CD4-positive, alpha-beta T cell (primary cell): ENCODE results near the gene EML6. TPM values are rescaled to one million over a fixed set of nuclear protein-coding genes. Genes with fewer than 3 reads are reported as not detected.

Experiments used
- ATAC-seq: fragments of 200-7000 bp; cut with Tn5 transposase; one replicate; pipeline ENCODE4 v1.10.0; 2022; ENCODE audit warnings: mild to moderate bottlenecking; ENCODE audit not compliant: poor library complexity
- CTCF ChIA-PET: fragments of 350-600 bp; sonication (Branson Sonifier 250); formaldehyde crosslinking; loops from one replicate; lab custom pipeline; 2021; ENCODE audit warnings: antibody characterized with exemption, inconsistent platforms; lab: Charles Lee
- POLR2A ChIA-PET: fragments of 350-600 bp; sonication (Branson Sonifier 250); formaldehyde crosslinking; loops from one replicate; lab custom pipeline; 2021; ENCODE audit warnings: antibody characterized with exemption, inconsistent platforms; lab: Charles Lee
- DNase-seq, 14 experiments: peaks; one replicate each; pipeline ENCODE4 v3.0.0-alpha.2; 2013 to 2020; ENCODE audit warnings: mixed read lengths in 2 of 14
- H3K27ac ChIP-seq, 2 donors: one replicate each; pipeline versions ENCODE4 v1.5.1 to v1.7.0; 2013; ENCODE audit warnings: low read length in 2 of 2, low read depth in 1 of 2, mild to moderate bottlenecking in 1 of 2
- H3K27me3 ChIP-seq, 2 experiments: 1 replicate in 1 of 2; 2 replicates in 1 of 2; pipeline versions ENCODE4 v1.6.1 to v1.7.0; 2013; ENCODE audit warnings: low read length in 2 of 2, control low read depth in 1 of 2, mild to moderate bottlenecking in 1 of 2, moderate library complexity in 1 of 2; ENCODE audit not compliant: insufficient read depth in 2 of 2, control insufficient read depth in 1 of 2
- H3K36me3 ChIP-seq: one replicate; pipeline ENCODE4 v1.6.1; 2013; ENCODE audit warnings: low read length, control low read depth; ENCODE audit not compliant: insufficient read depth
- H3K4me1 ChIP-seq: one replicate; pipeline ENCODE4 v1.6.1; 2013; ENCODE audit warnings: low read length, control low read depth; ENCODE audit not compliant: insufficient read depth
- H3K4me3 ChIP-seq: one replicate; pipeline ENCODE4 v1.5.1; 2013; ENCODE audit warnings: mild to moderate bottlenecking, low read length, moderate library complexity
- H3K9me3 ChIP-seq, 2 experiments: 1 replicate in 1 of 2; 2 replicates in 1 of 2; pipeline versions ENCODE4 v1.6.1 to v1.7.0; 2013; ENCODE audit warnings: low read length in 2 of 2, mild to moderate bottlenecking in 2 of 2, control low read depth in 1 of 2, moderate library complexity in 1 of 2; ENCODE audit not compliant: control insufficient read depth in 1 of 2, insufficient read depth in 1 of 2
- H3K27ac Mint-ChIP-seq: one replicate; pipeline ENCODE4 v1.8.0; 2020; ENCODE audit warnings: mixed read lengths
- H3K27me3 Mint-ChIP-seq: one replicate; pipeline ENCODE4 v1.8.0; 2021; ENCODE audit warnings: mixed read lengths
- H3K36me3 Mint-ChIP-seq: one replicate; pipeline ENCODE4 v1.8.0; 2021; ENCODE audit warnings: low read depth, mixed read lengths
- H3K4me1 Mint-ChIP-seq: one replicate; pipeline ENCODE4 v1.8.0; 2021; ENCODE audit warnings: low read depth, mixed read lengths
- H3K4me3 Mint-ChIP-seq: one replicate; pipeline ENCODE4 v1.8.0; 2020; ENCODE audit warnings: mild to moderate bottlenecking, mixed read lengths
- H3K9me3 Mint-ChIP-seq: one replicate; pipeline ENCODE4 v1.8.0; 2020; ENCODE audit warnings: mixed read lengths
- CTCF ChIP-seq: fragments of 200-600 bp; IDR thresholded peaks from one replicate; pipeline ENCODE4 v1.8.0; 2022; ENCODE audit warnings: antibody characterized with exemption, mild to moderate bottlenecking
- intact Hi-C, 2 experiments: fragments of 100-400 bp; cut with DNase I in 1 of 2; cut with micrococcal nuclease in 1 of 2; formaldehyde crosslinking; loops; one replicate each; pipeline versions ENCODE4 v1.15.1 to v1.9.0; 2023 to 2025; cut with DNase I, micrococcal nuclease
- total RNA-seq, 174 experiments: library from RNA in 2 of 174; stranded (reverse) in 2 of 174; gene quantifications; one replicate each; pipeline ENCODE4 v1.2.3 and lab custom pipeline; 2021 to 2026

The EML6 gene
- total RNA-seq, 2 experiments from 2014 or later, result 0.22 to 0.34 TPM

GRCh38 chr2:54752439-54752838, 29.0 kb downstream of the EML6 start:
- Histone ChIP-seq H3K4me3 (no peak overlapping the region), H3K27ac (no peak overlapping the region), H3K36me3 (no peaks in the 10 kb centered on the region), H3K9me3 (peaks cover 0 to 5% of the 10 kb centered on the region in 2 experiments), H3K27me3 (no peaks in the 10 kb centered on the region), H3K4me1 (no peaks in the 10 kb centered on the region)
- POLR2A ChIA-PET, result no interaction called here
- CTCF ChIA-PET, result no interaction called here
- DNase-seq, result no peak
- Mint-ChIP-seq H3K27ac (no peak overlapping the region), H3K36me3 (no peaks in the 10 kb centered on the region), H3K27me3 (no peaks in the 10 kb centered on the region), H3K4me1 (no peaks in the 10 kb centered on the region), H3K9me3 (no peaks in the 10 kb centered on the region), H3K4me3 (no peak overlapping the region)
- intact Hi-C loops, result no loop called here
- no peak for ATAC-seq
- TF ChIP-seq CTCF, result no peak

- intact Hi-C loops, result no loop called here
- H3K27me3 ChIP-seq, result no peaks in the 10 kb centered on the region
- Mint-ChIP-seq H3K27ac (no peak overlapping the region), H3K27me3 (no peaks in the 10 kb centered on the region), H3K4me1 (no peaks in the 10 kb centered on the region), H3K9me3 (no peaks in the 10 kb centered on the region), H3K4me3 (no peak overlapping the region), H3K36me3 (no peaks in the 10 kb centered on the region)
- H3K4me1 ChIP-seq, result no peaks in the 10 kb centered on the region
- no peak overlapping the region for H3K27ac ChIP-seq
- no peak overlapping the region for H3K4me3 ChIP-seq
- POLR2A ChIA-PET, result no interaction called here
- no peak for ATAC-seq
- peaks cover 0 to 5% of the 10 kb centered on the region in 2 experiments for H3K9me3 ChIP-seq
- H3K36me3 ChIP-seq, result no peaks in the 10 kb centered on the region
- DNase-seq, result no peak
- CTCF ChIA-PET, result no interaction called here
- TF ChIP-seq CTCF, result no peak
These were observed 32.3 kb downstream of the EML6 start for GRCh38 chr2:54755641-54756326.

- Histone ChIP-seq H3K36me3 (no peaks in the 10 kb centered on the region), H3K27ac (no peak overlapping the region), H3K4me3 (no peak overlapping the region), H3K27me3 (no peaks in the 10 kb centered on the region), H3K9me3 (peaks cover 0 to 5% of the 10 kb centered on the region in 2 experiments), H3K4me1 (no peaks in the 10 kb centered on the region)
- Mint-ChIP-seq H3K4me3 (no peak overlapping the region), H3K36me3 (no peaks in the 10 kb centered on the region), H3K9me3 (no peaks in the 10 kb centered on the region), H3K27me3 (no peaks in the 10 kb centered on the region), H3K27ac (no peak overlapping the region), H3K4me1 (no peaks in the 10 kb centered on the region)
- intact Hi-C loops, result no loop called here
- ATAC-seq, result no peak
- ChIA-PET CTCF (interaction anchor here (1.1 kb wide), 1 partner anchor 9 kb away, joined by 3 read pairs; no protein-coding TSS in a partner anchor), POLR2A (no interaction called here)
- TF ChIP-seq CTCF, result no peak
- no peak for DNase-seq
These were observed 34.0 kb downstream of the EML6 start for GRCh38 chr2:54757500-54757899.
